Measurements from ENCODE around the gene DNM1. TPM values are rescaled to one million over a fixed set of nuclear protein-coding genes. Genes with fewer than 3 reads are reported as not detected.
A peak's percentile ranks its signal among the peaks of the same experiment; 100 is the strongest.

DNM1 gene
- total RNA-seq, 1 donor from 2014 or later = 87.0 TPM

GRCh38 chr9:128250839-128251731, 47.9 kb downstream of the DNM1 start:
- no peak overlapping the region for H3K4me3 Mint-ChIP-seq (ENCODE audit: unreplicated experiment)
- peaks cover 13% of the 10 kb centered on the region for H3K4me1 Mint-ChIP-seq (ENCODE audit: low read depth)
- no peak for DNase-seq (ENCODE audit: low spot score)
- H3K36me3 Mint-ChIP-seq (ENCODE audit: low read depth) = peaks cover 12% of the 10 kb centered on the region
- H3K9me3 Mint-ChIP-seq (ENCODE audit: low read depth) = no peaks in the 10 kb centered on the region
- no peak overlapping the region for H3K27ac Mint-ChIP-seq (ENCODE audit: unreplicated experiment)
- TF ChIP-seq, protein P1, sequence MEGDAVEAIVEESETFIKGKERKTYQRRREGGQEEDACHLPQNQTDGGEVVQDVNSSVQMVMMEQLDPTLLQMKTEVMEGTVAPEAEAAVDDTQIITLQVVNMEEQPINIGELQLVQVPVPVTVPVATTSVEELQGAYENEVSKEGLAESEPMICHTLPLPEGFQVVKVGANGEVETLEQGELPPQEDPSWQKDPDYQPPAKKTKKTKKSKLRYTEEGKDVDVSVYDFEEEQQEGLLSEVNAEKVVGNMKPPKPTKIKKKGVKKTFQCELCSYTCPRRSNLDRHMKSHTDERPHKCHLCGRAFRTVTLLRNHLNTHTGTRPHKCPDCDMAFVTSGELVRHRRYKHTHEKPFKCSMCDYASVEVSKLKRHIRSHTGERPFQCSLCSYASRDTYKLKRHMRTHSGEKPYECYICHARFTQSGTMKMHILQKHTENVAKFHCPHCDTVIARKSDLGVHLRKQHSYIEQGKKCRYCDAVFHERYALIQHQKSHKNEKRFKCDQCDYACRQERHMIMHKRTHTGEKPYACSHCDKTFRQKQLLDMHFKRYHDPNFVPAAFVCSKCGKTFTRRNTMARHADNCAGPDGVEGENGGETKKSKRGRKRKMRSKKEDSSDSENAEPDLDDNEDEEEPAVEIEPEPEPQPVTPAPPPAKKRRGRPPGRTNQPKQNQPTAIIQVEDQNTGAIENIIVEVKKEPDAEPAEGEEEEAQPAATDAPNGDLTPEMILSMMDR (IDR thresholded peaks at IDR 0.05) = no peak
- H3K27me3 Mint-ChIP-seq (ENCODE audit: low read depth) = no peaks in the 10 kb centered on the region

DNA sequence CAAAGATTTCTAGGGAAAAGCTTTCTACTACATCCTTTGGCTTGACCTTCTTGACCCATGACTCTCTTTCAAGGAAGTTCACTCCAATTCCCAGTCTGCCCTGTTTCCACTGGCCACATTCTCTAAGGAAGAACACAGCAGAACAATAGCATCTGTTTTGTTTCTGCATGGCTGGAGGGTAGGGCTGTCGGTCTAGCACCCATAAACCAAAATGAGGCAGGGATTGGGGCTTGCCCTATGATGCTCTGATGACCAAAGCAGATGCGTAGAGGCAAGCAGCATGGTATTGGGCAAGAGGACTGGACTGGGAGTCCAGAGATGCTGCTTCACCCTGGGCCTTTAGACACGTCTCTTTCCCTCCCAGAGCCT, 48.5 kb downstream of the DNM1 start:
- Mint-ChIP-seq H3K36me3 (ENCODE audit: low read depth) (peaks cover 12% of the 10 kb centered on the region), H3K4me3 (ENCODE audit: unreplicated experiment) (no peak overlapping the region), H3K9me3 (ENCODE audit: low read depth) (no peaks in the 10 kb centered on the region), H3K27me3 (ENCODE audit: low read depth) (no peaks in the 10 kb centered on the region), H3K27ac (ENCODE audit: unreplicated experiment) (peak overlapping the region; percentile 55), H3K4me1 (ENCODE audit: low read depth) (peaks cover 11% of the 10 kb centered on the region)
- TF ChIP-seq, protein P1 (IDR thresholded peaks at IDR 0.05) = no peak
- no peak for DNase-seq (ENCODE audit: low spot score)

- Mint-ChIP-seq H3K36me3 (ENCODE audit: low read depth) (peaks cover 13% of the 10 kb centered on the region), H3K27ac (ENCODE audit: unreplicated experiment) (no peak overlapping the region), H3K4me1 (ENCODE audit: low read depth) (peaks cover 9% of the 10 kb centered on the region), H3K4me3 (ENCODE audit: unreplicated experiment) (no peak overlapping the region), H3K27me3 (ENCODE audit: low read depth) (no peaks in the 10 kb centered on the region), H3K9me3 (ENCODE audit: low read depth) (no peaks in the 10 kb centered on the region)
- TF ChIP-seq, protein P1 (IDR thresholded peaks at IDR 0.05) = no peak
- no peak for DNase-seq (ENCODE audit: low spot score)
These were observed 49.3 kb downstream of the DNM1 start for GRCh38 chr9:128252317-128253139.

GRCh38 chr9:128253140-128253990, 50.2 kb downstream of the DNM1 start:
- TF ChIP-seq, protein P1 (IDR thresholded peaks at IDR 0.05) = no peak
- no peaks in the 10 kb centered on the region for H3K9me3 Mint-ChIP-seq (ENCODE audit: low read depth)
- peak overlapping the region; percentile 63 for H3K27ac Mint-ChIP-seq (ENCODE audit: unreplicated experiment)
- no peaks in the 10 kb centered on the region for H3K27me3 Mint-ChIP-seq (ENCODE audit: low read depth)
- no peak for DNase-seq (ENCODE audit: low spot score)
- no peak overlapping the region for H3K4me3 Mint-ChIP-seq (ENCODE audit: unreplicated experiment)
- H3K36me3 Mint-ChIP-seq (ENCODE audit: low read depth) = peaks cover 14% of the 10 kb centered on the region
- peaks cover 10% of the 10 kb centered on the region for H3K4me1 Mint-ChIP-seq (ENCODE audit: low read depth)

Data from chondrocyte (in vitro differentiated cells).